Activated naive CD4-positive, alpha-beta T cell treated with Interleukin-2 at 50 U/mL for 16 hours (primary cell): ENCODE results near the gene TM9SF4.

Experiments used
- DNase-seq: peaks from one replicate; pipeline ENCODE4 v3.0.0-alpha.2; 2020

Gene TM9SF4

GRCh38 chr20:32215147-32215546 lies 105.6 kb downstream of the TM9SF4 start:
- no peak for DNase-seq

GRCh38 chr20:32215729-32216128 lies 106.2 kb downstream of the TM9SF4 start:
- no peak for DNase-seq

GRCh38 chr20:32216179-32217142 lies 106.9 kb downstream of the TM9SF4 start:
- DNase-seq = no peak
